GM23338 (cell line): ENCODE measurements around the gene CMYA5. TPM values are rescaled to one million over a fixed set of nuclear protein-coding genes. Genes with fewer than 3 reads are reported as not detected.
"Not testable (repeated sequence)": the region's sequence is repeated elsewhere in the genome, so short reads cannot be mapped to it uniquely, and the experiment has no call there.

Source experiments
- ATAC-seq: fragments of 200-7000 bp; cut with Tn5 transposase; 3 replicates; pipeline ENCODE4 v1.9.1; 2020
- DNase-seq: peaks from one replicate; pipeline ENCODE4 v3.0.0-alpha.2; 2015; ENCODE audit warnings: low spot score
- H2AFZ ChIP-seq: fragments of 200-600 bp; sonication (generic); 2 replicates; pipeline ENCODE4 v1.8.0; 2016; ENCODE audit warnings: antibody characterized with exemption, mild to moderate bottlenecking, moderate library complexity
- H3F3A ChIP-seq: fragments of 200-600 bp; sonication (generic); replicated peaks from 2 replicates; pipeline ENCODE4 v1.8.0; 2017; ENCODE audit warnings: antibody characterized with exemption, mixed run types, low read depth
- H3K27ac ChIP-seq: fragments of 200-600 bp; sonication (generic); 2 replicates; pipeline ENCODE4 v1.6.1; 2016; ENCODE audit warnings: low read depth
- H3K27me3 ChIP-seq: fragments of 200-600 bp; sonication (generic); 2 replicates; pipeline ENCODE4 v1.8.0; 2016; ENCODE audit warnings: mild to moderate bottlenecking, mixed run types, moderate library complexity; ENCODE audit not compliant: insufficient read depth
- H3K36me3 ChIP-seq: fragments of 200-600 bp; sonication (generic); 2 replicates; pipeline ENCODE4 v1.8.0; 2016; ENCODE audit warnings: mild to moderate bottlenecking; ENCODE audit not compliant: insufficient read depth
- H3K4me1 ChIP-seq: fragments of 200-600 bp; sonication (generic); 2 replicates; pipeline ENCODE4 v1.8.0; 2016; ENCODE audit warnings: mild to moderate bottlenecking, moderate library complexity; ENCODE audit not compliant: insufficient read depth
- H3K4me2 ChIP-seq: fragments of 200-600 bp; sonication (generic); 2 replicates; pipeline ENCODE4 v1.7.1; 2017; ENCODE audit warnings: mixed run types
- H3K4me3 ChIP-seq: fragments of 200-600 bp; sonication (generic); 2 replicates; pipeline ENCODE4 v1.6.1; 2016; ENCODE audit warnings: mixed run types
- H3K79me2 ChIP-seq: fragments of 200-600 bp; sonication (generic); replicated peaks from 2 replicates; pipeline ENCODE4 v1.8.0; 2017; ENCODE audit warnings: mild to moderate bottlenecking; ENCODE audit not compliant: insufficient read depth
- H3K9me2 ChIP-seq: fragments of 200-600 bp; sonication (generic); 2 replicates; pipeline ENCODE4 v1.8.0; 2017; ENCODE audit not compliant: insufficient read depth
- H4K20me1 ChIP-seq: fragments of 200-600 bp; sonication (generic); replicated peaks from 2 replicates; pipeline ENCODE4 v1.8.0; 2017; ENCODE audit warnings: mild to moderate bottlenecking; ENCODE audit not compliant: insufficient read depth
- H3K27ac Mint-ChIP-seq: 2 replicates; pipeline ENCODE4 v1.8.0; 2020; ENCODE audit warnings: inconsistent platforms, mild to moderate bottlenecking, moderate library complexity, mixed read lengths
- H3K27me3 Mint-ChIP-seq: 3 replicates; pipeline ENCODE4 v1.8.0; 2022; ENCODE audit warnings: low read depth, mild to moderate bottlenecking, moderate library complexity, mixed read lengths, inconsistent platforms; ENCODE audit not compliant: insufficient read depth, poor library complexity
- H3K36me3 Mint-ChIP-seq: 3 replicates; pipeline ENCODE4 v1.8.0; 2021; ENCODE audit warnings: low read depth, mild to moderate bottlenecking, inconsistent platforms, moderate library complexity, mixed read lengths
- H3K4me1 Mint-ChIP-seq: 3 replicates; pipeline ENCODE4 v1.8.0; 2020; ENCODE audit warnings: mild to moderate bottlenecking, inconsistent platforms, mixed read lengths
- H3K4me3 Mint-ChIP-seq: 3 replicates; pipeline ENCODE4 v1.8.0; 2021; ENCODE audit warnings: moderate library complexity, mild to moderate bottlenecking, inconsistent platforms, mixed read lengths
- H3K9me3 Mint-ChIP-seq: 3 replicates; pipeline ENCODE4 v1.8.0; 2020; ENCODE audit warnings: moderate library complexity, mild to moderate bottlenecking, inconsistent platforms, mixed read lengths
- CTCF ChIP-seq, 2 experiments: fragments of 200-600 bp in 1 of 2; sonication (generic) in 1 of 2; conservative IDR thresholded peaks; 2 replicates each; pipeline versions ENCODE4 v1.5.1 to v1.6.1; 2016 to 2017; ENCODE audit warnings: antibody characterized with exemption in 2 of 2, low read depth in 2 of 2, mild to moderate bottlenecking in 2 of 2, moderate library complexity in 1 of 2
- ETS1 ChIP-seq: IDR thresholded peaks from 2 replicates; pipeline ENCODE4 v1.6.1; 2016; ENCODE audit warnings: antibody characterized with exemption
- EZH2 ChIP-seq: fragments of 200-600 bp; sonication (generic); IDR thresholded peaks from one replicate; pipeline ENCODE4 v1.8.0; 2017; ENCODE audit warnings: antibody characterized with exemption, mild to moderate bottlenecking, low read depth; ENCODE audit not compliant: unreplicated experiment
- EZH2phosphoT487 ChIP-seq: fragments of 200-600 bp; sonication (generic); IDR thresholded peaks from one replicate; pipeline ENCODE4 v1.8.1; 2018; ENCODE audit warnings: antibody characterized with exemption; ENCODE audit not compliant: unreplicated experiment
- JUNB ChIP-seq: IDR thresholded peaks from one replicate; pipeline ENCODE4 v1.6.1; 2016; ENCODE audit warnings: antibody characterized with exemption; ENCODE audit not compliant: unreplicated experiment
- NANOG ChIP-seq: IDR thresholded peaks from 2 replicates; pipeline ENCODE4 v1.6.1; 2016; ENCODE audit warnings: antibody characterized with exemption, borderline replicate concordance
- POLR2AphosphoS5 ChIP-seq: IDR thresholded peaks from 2 replicates; pipeline ENCODE4 v1.6.1; 2016; ENCODE audit warnings: antibody characterized with exemption, low read depth
- REST ChIP-seq: IDR thresholded peaks from one replicate; pipeline ENCODE4 v1.6.1; 2018; ENCODE audit warnings: antibody characterized with exemption; ENCODE audit not compliant: unreplicated experiment
- STAT1 ChIP-seq: IDR thresholded peaks from one replicate; pipeline ENCODE4 v1.6.1; 2016; ENCODE audit warnings: antibody characterized with exemption; ENCODE audit not compliant: unreplicated experiment
- ZNF114 ChIP-seq: fragments of 250-450 bp; sonication (Bioruptor Pico); IDR thresholded peaks from 2 replicates; pipeline ENCODE4 v1.5.0; 2020; ENCODE audit warnings: mild to moderate bottlenecking, moderate library complexity
- ZNF331 ChIP-seq: fragments of 250-450 bp; sonication (Bioruptor Pico); IDR thresholded peaks from 2 replicates; pipeline ENCODE4 v1.5.0; 2020; ENCODE audit warnings: low read depth, mild to moderate bottlenecking, moderate library complexity
- ZNF462 ChIP-seq: fragments of 250-450 bp; sonication (Bioruptor Pico); IDR thresholded peaks from 2 replicates; pipeline ENCODE4 v1.5.0; 2020; ENCODE audit warnings: mild to moderate bottlenecking, moderate library complexity
- polyA plus RNA-seq: library from polyadenylated mRNA; unstranded; fragments of >200 nt; fragmentation: Nextera tagmentation; extraction: Ambion mirVana; gene quantifications from 2 replicates; pipeline ENCODE4 v1.2.1, GENCODE V29; 2016
- total RNA-seq: library from RNA; depleted of rRNA; stranded (reverse); fragments of >200 nt; shearing (Covaris generic); gene quantifications from 2 replicates; pipeline ENCODE4 v1.2.3, GENCODE V29; 2014

Gene CMYA5
- total and polyA plus RNA-seq, 2 experiments from 2014 or later = 0.45 to 0.49 TPM

GRCh38 chr5:79762929-79763328, 73.3 kb downstream of the CMYA5 start:
- H3K27me3 Mint-ChIP-seq = no peaks in the 10 kb centered on the region
- DNase-seq (no peak), ATAC-seq (no peak)
- TF ChIP-seq JUNB = no peak
- no peak for TF ChIP-seq ZNF114 (CRISPR knock-in tag)
- TF ChIP-seq POLR2AphosphoS5 = no peak
- TF ChIP-seq NANOG = no peak
- no peak for TF ChIP-seq REST
- no peak for TF ChIP-seq ZNF462
- TF ChIP-seq ETS1 = no peak
- no peak for TF ChIP-seq EZH2phosphoT487
- TF ChIP-seq CTCF (conservative IDR thresholded peaks at IDR 0.05; ENCODE audit: low read depth in 2 of 2) = no peak
- no peak for TF ChIP-seq EZH2
- TF ChIP-seq STAT1 = no peak
- TF ChIP-seq ZNF331 = no peak
- Histone ChIP-seq H3K27ac (no peak overlapping the region), H3K27me3 (no peaks in the 10 kb centered on the region), H3K36me3 (no peaks in the 10 kb centered on the region), H3K4me2 (no peak overlapping the region), H4K20me1 (no peaks in the 10 kb centered on the region), H2AFZ (no peak overlapping the region), H3K79me2 (no peaks in the 10 kb centered on the region), H3K4me3 (no peak overlapping the region), H3F3A (no peaks in the 10 kb centered on the region), H3K4me1 (no peaks in the 10 kb centered on the region), H3K9me2 (no peaks in the 10 kb centered on the region)
- no peaks in the 10 kb centered on the region; the same call in 2 of the 3 replicates for H3K4me1 Mint-ChIP-seq
- peaks cover under 1% of the 10 kb centered on the region; the same call in 2 of the 3 replicates for H3K9me3 Mint-ChIP-seq
- H3K4me3 Mint-ChIP-seq = no peak overlapping the region
- H3K27ac Mint-ChIP-seq = no peak overlapping the region
- no peaks in the 10 kb centered on the region for H3K36me3 Mint-ChIP-seq

GRCh38 chr5:79764147-79764546, 74.5 kb downstream of the CMYA5 start:
- H3K9me3 Mint-ChIP-seq, ATAC-seq, H3K4me1 ChIP-seq, H3K4me1 Mint-ChIP-seq, H3K36me3 Mint-ChIP-seq, H3K4me2 ChIP-seq, H3K4me3 ChIP-seq, H3K36me3 ChIP-seq, H3K27me3 Mint-ChIP-seq, H3K4me3 Mint-ChIP-seq, H3K27ac Mint-ChIP-seq, H3K27me3 ChIP-seq, H3F3A ChIP-seq, H3K9me2 ChIP-seq, H2AFZ ChIP-seq, H3K79me2 ChIP-seq, H3K27ac ChIP-seq, H4K20me1 ChIP-seq, DNase-seq: not testable (repeated sequence)
